Activated naive CD4-positive, alpha-beta T cell treated with anti-CD3 and anti-CD28 coated beads, Interleukin-2, amount 50 U/mL, for 16 hours (primary cell): ENCODE results near the gene AGAP1.
"Not testable (repeated sequence)": the region's sequence is repeated elsewhere in the genome, so short reads cannot be mapped to it uniquely, and the experiment has no call there.

Experiments
- DNase-seq: peaks from one replicate; pipeline ENCODE4 v3.0.0-alpha.2; 2020

The AGAP1 gene

GRCh38 chr2:236089271-236090026 is 595.6 kb downstream of the AGAP1 start:
- no peak for DNase-seq

- DNase-seq = no peak
Measured at GRCh38 chr2:236090027-236090382, 596.2 kb downstream of the AGAP1 start.

- DNase-seq = not testable (repeated sequence)
Measured at GRCh38 chr2:236090826-236091225, 597.0 kb downstream of the AGAP1 start.

- DNase-seq = no peak
Measured at GRCh38 chr2:236092714-236093113, 598.9 kb downstream of the AGAP1 start.

- DNase-seq = no peak
Measured at GRCh38 chr2:236093134-236093533, 599.3 kb downstream of the AGAP1 start.

GRCh38 chr2:236095504-236095903 is 601.7 kb downstream of the AGAP1 start:
- no peak for DNase-seq

- DNase-seq = no peak
Measured at GRCh38 chr2:236101311-236101950, 607.6 kb downstream of the AGAP1 start.

- no peak for DNase-seq
Measured at GRCh38 chr2:236102971-236103370, 609.1 kb downstream of the AGAP1 start.

- DNase-seq = no peak
Measured at GRCh38 chr2:236103981-236104380, 610.1 kb downstream of the AGAP1 start.

- no peak for DNase-seq
Measured at GRCh38 chr2:236105955-236106607, 612.2 kb downstream of the AGAP1 start.

- DNase-seq = no peak
Measured at GRCh38 chr2:236106761-236107160, 612.9 kb downstream of the AGAP1 start.

- no peak for DNase-seq
Measured at GRCh38 chr2:236107536-236107935, 613.7 kb downstream of the AGAP1 start.

GRCh38 chr2:236107942-236108625 is 614.2 kb downstream of the AGAP1 start:
- DNase-seq = no peak

- DNase-seq = no peak
Measured at GRCh38 chr2:236109061-236109460, 615.2 kb downstream of the AGAP1 start.

GRCh38 chr2:236109473-236109872 is 615.6 kb downstream of the AGAP1 start:
- no peak for DNase-seq

- DNase-seq = no peak
Measured at GRCh38 chr2:236112466-236112865, 618.6 kb downstream of the AGAP1 start.

- no peak for DNase-seq
Measured at GRCh38 chr2:236113425-236113824, 619.6 kb downstream of the AGAP1 start.

- no peak for DNase-seq
Measured at GRCh38 chr2:236113948-236114347, 620.1 kb downstream of the AGAP1 start.

- no peak for DNase-seq
Measured at GRCh38 chr2:236114959-236115358, 621.1 kb downstream of the AGAP1 start.

- DNase-seq = no peak
Measured at GRCh38 chr2:236117401-236117800, 623.6 kb downstream of the AGAP1 start.

- no peak for DNase-seq
Measured at GRCh38 chr2:236117861-236118269, 624.0 kb downstream of the AGAP1 start.

GRCh38 chr2:236119003-236119402 is 625.2 kb downstream of the AGAP1 start:
- no peak for DNase-seq

GRCh38 chr2:236119476-236119875 is 625.6 kb downstream of the AGAP1 start:
- no peak for DNase-seq
